HG02981 (cell line): Measurements from ENCODE around the gene AZIN2.
"Not testable (repeated sequence)": the region's sequence is repeated elsewhere in the genome, so short reads cannot be mapped to it uniquely, and the experiment has no call there.

ENCODE experiments used
- ATAC-seq: cut with Tn5 transposase; IDR thresholded peaks from one replicate; pipeline ENCODE4 v1.9.1; 2021; ENCODE audit warnings: mild to moderate bottlenecking, moderate library complexity; ENCODE audit not compliant: unreplicated experiment

Gene AZIN2

GRCh38 chr1:33080885-33081553 is at the start of gene AZIN2:
Gene AZIN2 (plus strand): TSS chr1:33081153. CDS start chr1:33082250, 1,097 bp downstream.
- ATAC-seq = peak; percentile 98

- no peak for ATAC-seq
Measured at GRCh38 chr1:33031506-33031905, 49.4 kb upstream of the AZIN2 start.

- no peak for ATAC-seq
Measured at GRCh38 chr1:33032126-33032869, 48.7 kb upstream of the AZIN2 start.

- ATAC-seq = peak; percentile 4
Measured at GRCh38 chr1:33036051-33036525, 44.9 kb upstream of the AZIN2 start.

- peak; percentile 99 for ATAC-seq
Measured at GRCh38 chr1:33036526-33037503, 44.1 kb upstream of the AZIN2 start, which contains the start of gene AK2. Gene AK2 (minus strand): TSS chr1:33036883. CDS start chr1:33036828, 55 bp downstream.

GRCh38 chr1:33039840-33040239 is 41.1 kb upstream of the AZIN2 start:
- no peak for ATAC-seq

GRCh38 chr1:33041026-33041425 is 39.9 kb upstream of the AZIN2 start:
- no peak for ATAC-seq

- no peak for ATAC-seq
Measured at GRCh38 chr1:33042831-33043230, 38.1 kb upstream of the AZIN2 start.

- ATAC-seq = no peak
Measured at GRCh38 chr1:33043267-33044092, 37.5 kb upstream of the AZIN2 start.

GRCh38 chr1:33045246-33045645 is 35.7 kb upstream of the AZIN2 start:
- no peak for ATAC-seq

- ATAC-seq = no peak
Measured at GRCh38 chr1:33045814-33046213, 35.1 kb upstream of the AZIN2 start.

GRCh38 chr1:33046234-33046633 is 34.7 kb upstream of the AZIN2 start:
- ATAC-seq = not testable (repeated sequence)

GRCh38 chr1:33047290-33047689 is 33.7 kb upstream of the AZIN2 start:
- no peak for ATAC-seq

- ATAC-seq = no peak
Measured at GRCh38 chr1:33047839-33048305, 33.1 kb upstream of the AZIN2 start.

- ATAC-seq = no peak
Measured at GRCh38 chr1:33048426-33048825, 32.5 kb upstream of the AZIN2 start.

GRCh38 chr1:33049371-33049770 is 31.6 kb upstream of the AZIN2 start:
- no peak for ATAC-seq

GRCh38 chr1:33050221-33051076 is 30.5 kb upstream of the AZIN2 start:
- ATAC-seq = no peak

- no peak for ATAC-seq
Measured at GRCh38 chr1:33055210-33056008, 25.5 kb upstream of the AZIN2 start.
